Limb (tissue), 2 donors: ENCODE measurements around the gene USP35.

Source experiments
- DNase-seq, 2 donors: peaks; one replicate each; pipeline ENCODE4 v3.0.0-alpha.2; 2016; ENCODE audit errors: extremely low spot score in 2 of 2

USP35 gene

DNA sequence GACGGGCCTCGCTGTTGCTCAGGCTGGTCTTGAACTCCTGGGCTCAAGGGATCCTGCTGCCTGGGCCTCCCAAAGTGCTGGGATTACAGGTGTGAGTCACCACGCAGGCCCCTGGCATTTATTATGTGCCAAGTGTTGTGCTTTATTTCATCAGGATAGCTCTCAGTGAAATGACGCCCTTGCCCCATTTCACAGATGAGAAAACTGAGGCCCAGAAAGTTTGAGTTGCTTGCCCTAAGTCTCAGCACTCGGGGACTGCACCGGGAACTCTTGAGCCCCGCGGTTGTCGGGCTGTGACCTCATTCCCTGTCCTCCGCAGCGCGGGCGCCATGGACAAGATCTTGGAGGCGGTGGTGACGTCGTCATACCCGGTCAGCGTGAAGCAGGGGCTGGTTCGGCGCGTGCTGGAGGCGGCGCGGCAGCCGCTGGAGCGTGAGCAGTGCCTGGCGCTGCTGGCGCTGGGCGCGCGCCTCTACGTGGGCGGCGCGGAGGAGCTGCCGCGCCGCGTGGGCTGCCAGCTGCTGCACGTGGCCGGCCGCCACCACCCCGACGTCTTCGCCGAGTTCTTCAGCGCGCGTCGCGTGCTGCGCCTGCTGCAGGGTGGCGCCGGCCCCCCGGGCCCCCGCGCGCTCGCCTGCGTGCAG lies 7.3 kb downstream of the USP35 start:
- peak; percentile 17 to 57 for DNase-seq

- DNase-seq, result no peak
Measured at GRCh38 chr11:78196661-78197091, 8.0 kb downstream of the USP35 start.

DNA sequence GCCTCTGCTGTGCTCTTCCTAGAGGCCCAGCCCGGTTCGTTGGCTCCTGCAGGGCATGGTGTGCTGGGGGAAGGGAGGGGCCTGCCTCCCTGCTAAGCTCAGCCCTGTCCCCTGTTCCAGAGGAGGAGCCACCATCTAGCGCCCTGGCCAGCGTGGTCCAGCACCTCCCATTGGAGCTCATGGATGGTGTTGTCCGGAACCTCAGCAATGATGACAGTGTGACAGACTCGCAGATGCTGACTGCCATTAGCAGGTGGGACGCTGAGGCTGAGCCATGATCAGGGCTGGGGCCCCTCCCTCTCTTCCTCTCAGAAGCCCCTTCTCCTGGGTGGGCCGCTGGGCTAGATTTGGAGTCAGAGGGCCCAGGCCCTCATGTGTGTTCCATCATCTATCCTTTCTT lies 9.1 kb downstream of the USP35 start:
- DNase-seq, result no peak

- no peak for DNase-seq
Measured at GRCh38 chr11:78199015-78199652, 10.4 kb downstream of the USP35 start.

- DNase-seq, result no peak
Measured at GRCh38 chr11:78199653-78200015, 10.9 kb downstream of the USP35 start.

DNA sequence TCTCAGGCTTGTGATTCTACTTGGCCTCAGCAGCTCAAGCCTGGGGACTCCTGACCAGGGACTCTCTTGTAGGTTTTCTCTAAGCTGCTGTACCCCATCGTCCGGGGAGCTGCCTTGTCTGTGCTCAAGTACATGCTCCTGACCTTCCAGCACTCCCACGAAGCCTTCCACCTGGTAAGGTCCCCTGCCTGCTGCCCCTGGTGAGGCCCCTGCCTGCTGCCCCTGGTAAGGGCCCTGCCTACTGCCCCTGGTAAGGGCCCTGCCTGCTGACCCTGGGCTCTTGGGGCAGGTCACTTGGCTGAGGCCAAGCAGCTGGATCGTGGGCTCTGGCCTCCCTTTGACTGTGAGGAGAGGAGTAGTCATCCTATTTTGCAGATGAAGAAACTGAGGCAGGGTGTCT lies 11.3 kb downstream of the USP35 start:
- no peak for DNase-seq

GRCh38 chr11:78200553-78200952 lies 11.8 kb downstream of the USP35 start:
- no peak for DNase-seq

DNA sequence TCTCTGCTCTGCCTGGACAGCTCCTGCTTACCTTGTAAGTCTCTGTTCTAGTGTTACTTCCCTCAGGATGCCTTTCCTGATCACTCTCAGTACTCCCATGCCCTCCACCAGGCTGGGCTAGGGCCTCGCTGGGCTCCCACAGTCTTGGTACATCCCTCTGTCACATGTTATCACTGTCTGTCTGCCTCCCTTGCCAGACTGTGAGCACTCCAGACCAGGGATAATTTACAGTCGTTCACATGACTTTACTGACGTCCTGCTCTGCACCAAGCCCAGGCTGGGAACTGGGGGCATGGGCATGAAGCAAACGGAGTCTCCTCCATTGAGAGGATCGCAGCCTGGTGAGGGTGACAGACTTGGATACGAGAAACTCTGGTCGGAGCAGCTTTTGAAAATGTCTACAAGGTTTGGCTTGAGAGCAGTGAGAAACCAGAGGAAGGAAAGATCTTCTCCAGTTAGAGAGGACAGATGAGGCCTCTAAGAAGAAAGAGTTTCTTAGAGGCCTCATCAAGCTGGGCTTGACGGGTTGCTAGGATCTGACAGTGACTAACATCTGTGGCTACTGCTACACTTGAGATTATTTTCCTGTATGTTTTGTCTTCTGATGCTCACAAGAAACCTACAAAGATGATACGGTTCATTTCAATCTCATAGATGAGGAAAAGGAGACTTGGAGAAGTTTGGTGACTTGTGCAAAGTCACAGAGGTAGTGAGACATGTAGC lies 12.5 kb downstream of the USP35 start:
- DNase-seq, result no peak

- DNase-seq, result no peak
Measured at GRCh38 chr11:78202733-78203167, 14.0 kb downstream of the USP35 start.

DNA sequence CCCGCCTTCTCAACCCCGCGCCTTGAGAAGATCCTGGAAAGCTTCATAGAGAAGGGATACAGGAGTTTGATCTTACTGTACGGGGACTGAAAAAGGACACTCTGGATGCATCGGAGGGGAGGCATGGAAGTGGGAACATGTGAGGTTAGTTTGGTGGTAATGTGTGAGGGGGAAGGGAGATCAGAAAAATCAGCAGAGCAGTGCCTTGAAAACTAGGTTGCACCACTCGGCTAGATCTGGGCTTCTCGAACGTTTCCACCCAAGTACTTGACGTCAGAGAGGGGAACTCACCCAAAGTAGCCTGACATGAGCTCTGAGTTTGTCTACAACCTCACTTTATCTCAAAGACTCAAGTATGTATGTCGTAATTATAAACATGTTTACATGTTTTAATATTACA lies 14.5 kb downstream of the USP35 start:
- DNase-seq, result no peak

DNA sequence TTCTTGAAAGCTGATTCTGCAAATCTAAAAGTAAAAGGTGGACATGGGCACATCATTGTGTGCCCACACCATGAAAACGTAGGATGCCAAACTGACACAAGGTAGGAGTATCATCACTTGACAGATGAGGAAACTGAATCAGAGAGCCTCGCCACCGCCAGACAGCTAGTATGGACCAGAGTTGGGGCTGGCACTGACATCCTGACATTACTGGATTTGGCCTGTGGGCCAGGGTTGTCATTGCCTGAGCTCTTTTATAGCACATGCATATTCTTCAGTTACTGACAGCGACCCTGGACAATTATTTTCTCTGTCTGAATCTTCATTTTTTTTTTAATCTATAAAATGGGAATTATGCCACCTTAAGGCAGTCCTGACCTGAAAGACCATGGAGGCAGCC lies 16.5 kb downstream of the USP35 start:
- DNase-seq, result no peak

GRCh38 chr11:78205691-78206090 lies 17.0 kb downstream of the USP35 start:
- no peak for DNase-seq

GRCh38 chr11:78207532-78208256 lies 19.0 kb downstream of the USP35 start:
- no peak for DNase-seq

- DNase-seq, result no peak
Measured at GRCh38 chr11:78208257-78209165, 19.8 kb downstream of the USP35 start.

DNA sequence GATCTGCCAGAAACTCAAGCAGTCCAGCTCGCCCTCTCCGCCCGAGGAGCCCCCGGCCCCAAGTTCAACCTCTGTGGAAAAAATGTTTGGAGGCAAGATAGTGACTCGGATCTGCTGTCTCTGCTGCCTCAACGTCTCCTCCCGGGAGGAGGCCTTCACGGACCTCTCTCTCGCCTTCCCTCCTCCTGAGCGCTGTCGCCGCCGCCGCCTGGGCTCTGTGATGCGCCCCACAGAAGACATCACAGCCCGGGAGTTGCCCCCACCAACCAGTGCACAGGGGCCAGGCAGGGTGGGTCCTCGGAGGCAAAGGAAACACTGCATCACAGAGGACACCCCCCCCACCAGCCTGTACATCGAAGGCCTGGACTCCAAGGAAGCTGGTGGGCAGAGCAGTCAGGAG lies 20.8 kb downstream of the USP35 start:
- DNase-seq, result no peak

- no peak for DNase-seq
Measured at GRCh38 chr11:78210000-78210608, 21.4 kb downstream of the USP35 start.

GRCh38 chr11:78211565-78211964 lies 22.8 kb downstream of the USP35 start:
- DNase-seq, result no peak

GRCh38 chr11:78212586-78213371 lies 24.1 kb downstream of the USP35 start:
- DNase-seq, result peak in 1 of 2 donors; percentile 21

- peak in 1 of 2 donors; percentile 20 for DNase-seq
Measured at GRCh38 chr11:78213526-78214330, 25.0 kb downstream of the USP35 start.
